H1 (cell line): Measurements from ENCODE around the gene MAPK11. TPM values are rescaled to one million over a fixed set of nuclear protein-coding genes. Genes with fewer than 3 reads are reported as not detected.

ENCODE experiments used
- CTCF ChIA-PET: fragments of 300-600 bp; sonication (Branson Sonifier 250); formaldehyde crosslinking; loops from one replicate; lab custom pipeline; 2021; ENCODE audit not compliant: partially characterized antibody; lab: Charles Lee
- POLR2A ChIA-PET: fragments of 300-600 bp; sonication (Branson Sonifier 250); formaldehyde crosslinking; loops from one replicate; lab custom pipeline; 2021; ENCODE audit warnings: inconsistent platforms; ENCODE audit not compliant: partially characterized antibody; lab: Charles Lee
- DNase-seq, 2 experiments: peaks; one replicate each; pipeline versions ENCODE4 v3.0.0 to v3.0.0-alpha.2; 2010 to 2022; ENCODE audit warnings: low spot score in 2 of 2, low read depth in 1 of 2, mixed read lengths in 1 of 2
- FAIRE-seq: peaks from 2 replicates; lab custom pipeline; 2011; peaks lifted over from hg19 to GRCh38; lab: Jason Lieb, UNC
- H2AFZ ChIP-seq: 2 replicates; pipeline ENCODE4 v1.8.1; 2012; ENCODE audit warnings: low read length, inconsistent platforms
- H2AK5ac ChIP-seq: 2 replicates; pipeline ENCODE4 v1.6.1; 2013; ENCODE audit warnings: low read depth, low read length
- H2BK120ac ChIP-seq: replicated peaks from 2 replicates; pipeline ENCODE3; 2013; ENCODE audit warnings: low read depth, low read length, inconsistent platforms
- H2BK12ac ChIP-seq: 2 replicates; pipeline ENCODE4 v1.6.1; 2013; ENCODE audit warnings: low read depth, low read length
- H2BK15ac ChIP-seq: 2 replicates; pipeline ENCODE4 v1.6.1; 2013; ENCODE audit warnings: low read length
- H2BK20ac ChIP-seq: 2 replicates; pipeline ENCODE4 v1.6.1; 2013; ENCODE audit warnings: low read length
- H2BK5ac ChIP-seq: 2 replicates; pipeline ENCODE4 v1.6.1; 2013; ENCODE audit warnings: low read depth, low read length
- H3K14ac ChIP-seq: 2 replicates; pipeline ENCODE4 v1.6.1; 2013; ENCODE audit warnings: inconsistent platforms; ENCODE audit not compliant: insufficient read length
- H3K18ac ChIP-seq: 2 replicates; pipeline ENCODE4 v1.6.1; 2013; ENCODE audit warnings: low read length; ENCODE audit errors: extremely low read depth
- H3K23ac ChIP-seq: 2 replicates; pipeline ENCODE4 v1.6.1; 2013; ENCODE audit warnings: inconsistent platforms; ENCODE audit not compliant: insufficient read length
- H3K23me2 ChIP-seq: 2 replicates; pipeline ENCODE4 v1.6.1; 2013; ENCODE audit warnings: low read depth, low read length
- H3K27ac ChIP-seq: 2 replicates; pipeline ENCODE4 v1.6.1; 2011; ENCODE audit warnings: low read depth, low read length, inconsistent platforms
- H3K27me3 ChIP-seq, 4 experiments: replicated peaks in 1 of 4; 1 replicate in 1 of 4; 2 replicates in 3 of 4; pipeline versions ENCODE4 v1.6.1 to v1.8.1; 2011 to 2013; ENCODE audit warnings: low read length in 3 of 4, mild to moderate bottlenecking in 3 of 4, inconsistent platforms in 2 of 4, mixed read lengths in 2 of 4, moderate library complexity in 1 of 4; ENCODE audit not compliant: control insufficient read depth in 3 of 4, insufficient read depth in 3 of 4; ENCODE audit errors: extremely low read depth in 1 of 4
- H3K36me3 ChIP-seq, 4 experiments: 2 replicates each; pipeline versions ENCODE4 v1.6.1 to v1.8.1; 2011 to 2013; ENCODE audit warnings: mild to moderate bottlenecking in 4 of 4, low read length in 3 of 4, moderate library complexity in 2 of 4, control low read depth in 1 of 4, inconsistent platforms in 1 of 4; ENCODE audit not compliant: insufficient read depth in 4 of 4, control insufficient read depth in 2 of 4
- H3K4ac ChIP-seq: replicated peaks from 2 replicates; pipeline ENCODE3; 2013; ENCODE audit warnings: low read length, low read depth, mixed read lengths, inconsistent platforms; ENCODE audit not compliant: insufficient read length
- H3K4me1 ChIP-seq, 4 experiments: replicated peaks in 1 of 4; 1 replicate in 1 of 4; 2 replicates in 3 of 4; pipeline versions ENCODE4 v1.6.1 to v1.8.1; 2011 to 2013; ENCODE audit warnings: low read length in 3 of 4, inconsistent platforms in 2 of 4, mixed read lengths in 1 of 4; ENCODE audit not compliant: insufficient read depth in 4 of 4, control insufficient read depth in 3 of 4
- H3K4me2 ChIP-seq, 2 experiments: 2 replicates each; pipeline versions ENCODE4 v1.6.1 to v1.8.1; 2011 to 2013; ENCODE audit warnings: low read depth in 2 of 2, low read length in 2 of 2, control low read depth in 1 of 2, inconsistent platforms in 1 of 2, mild to moderate bottlenecking in 1 of 2; ENCODE audit not compliant: insufficient read depth in 1 of 2
- H3K4me3 ChIP-seq, 4 experiments: fragments of 200-600, 300-600 bp in 1 of 4; sonication (generic), shearing (Covaris generic), sonication (Bioruptor Twin) in 1 of 4; 2 replicates each; pipeline versions ENCODE4 v1.5.1 to v1.8.1; 2011 to 2016; ENCODE audit warnings: low read length in 4 of 4, low read depth in 3 of 4, control low read depth in 2 of 4, inconsistent platforms in 2 of 4, mild to moderate bottlenecking in 2 of 4, mixed read lengths in 1 of 4, moderate library complexity in 1 of 4; ENCODE audit not compliant: insufficient read depth in 2 of 4; ENCODE audit errors: extremely low read depth in 1 of 4
- H3K56ac ChIP-seq: replicated peaks from 2 replicates; pipeline ENCODE3; 2013; ENCODE audit warnings: low read depth, mild to moderate bottlenecking, mixed read lengths, low read length, inconsistent platforms; ENCODE audit not compliant: insufficient read length
- H3K79me1 ChIP-seq: 2 replicates; pipeline ENCODE4 v1.6.1; 2013; ENCODE audit warnings: low read depth, low read length, control low read depth
- H3K79me2 ChIP-seq, 2 experiments: 2 replicates each; pipeline versions ENCODE4 v1.6.1 to v1.8.1; 2012 to 2013; ENCODE audit warnings: low read length in 2 of 2, mild to moderate bottlenecking in 2 of 2, inconsistent platforms in 1 of 2; ENCODE audit not compliant: insufficient read depth in 2 of 2, control insufficient read depth in 1 of 2
- H3K9ac ChIP-seq, 4 experiments: replicated peaks in 1 of 4; 1 replicate in 1 of 4; 2 replicates in 3 of 4; pipeline versions ENCODE4 v1.6.1 to v1.8.1; 2011 to 2013; ENCODE audit warnings: low read depth in 3 of 4, low read length in 3 of 4, control low read depth in 2 of 4, mild to moderate bottlenecking in 2 of 4, moderate library complexity in 2 of 4, inconsistent platforms in 1 of 4; ENCODE audit errors: extremely low read depth in 1 of 4
- H3K9me3 ChIP-seq, 2 experiments: 2 replicates each; pipeline versions ENCODE4 v1.6.1 to v1.8.1; 2012 to 2013; ENCODE audit warnings: mild to moderate bottlenecking in 2 of 2, moderate library complexity in 2 of 2, control low read depth in 1 of 2, inconsistent platforms in 1 of 2, low read depth in 1 of 2, low read length in 1 of 2, mixed read lengths in 1 of 2; ENCODE audit not compliant: insufficient read depth in 2 of 2
- H4K20me1 ChIP-seq, 2 experiments: replicated peaks in 1 of 2; 2 replicates each; pipeline versions ENCODE3 to v1.8.1; 2011 to 2013; ENCODE audit warnings: inconsistent platforms in 2 of 2, low read length in 2 of 2, mild to moderate bottlenecking in 1 of 2; ENCODE audit not compliant: insufficient read depth in 2 of 2, control insufficient read depth in 1 of 2
- H4K5ac ChIP-seq: 2 replicates; pipeline ENCODE4 v1.6.1; 2013; ENCODE audit warnings: low read length, low read depth, mixed read lengths, inconsistent platforms; ENCODE audit not compliant: insufficient read length
- H4K8ac ChIP-seq: 2 replicates; pipeline ENCODE4 v1.8.0; 2013; ENCODE audit warnings: mild to moderate bottlenecking, moderate library complexity, low read length, inconsistent platforms; ENCODE audit not compliant: insufficient read depth; ENCODE audit errors: extremely low read depth
- H4K91ac ChIP-seq: replicated peaks from 2 replicates; pipeline ENCODE3; 2013; ENCODE audit warnings: low read length, mixed read lengths, inconsistent platforms; ENCODE audit not compliant: insufficient read length
- ASH2L ChIP-seq: fragments of 200-600, 300-600 bp; sonication (generic); IDR thresholded peaks from one replicate; pipeline ENCODE4 v1.7.1; 2017; ENCODE audit warnings: low read length
- WGBS, 2 experiments: shearing (Covaris generic) in 1 of 2; methylation state at CpG; one replicate each; pipeline versions ENCODE4 v1.1.6 to v1.1.7; 2013 to 2015; ENCODE audit warnings: low lambda C conversion rate in 2 of 2, mixed read lengths in 2 of 2, inconsistent platforms in 1 of 2, low coverage in 1 of 2, missing lambda C conversion rate in 1 of 2; ENCODE audit not compliant: insufficient replicate concordance in 2 of 2, insufficient coverage in 1 of 2, insufficient read length in 1 of 2; ENCODE audit errors: extremely low coverage in 1 of 2, missing lambda C conversion rate in 1 of 2; 5-methylcytosine and 5-hydroxymethylcytosine counted together
- polyA plus RNA-seq, 7 experiments: library from polyadenylated mRNA; depleted of rRNA in 3 of 7; stranded (reverse) in 5 of 7; unstranded in 2 of 7; fragments of >200 nt in 5 of 7; fragments of 200-250 nt in 2 of 7; gene quantifications; 1 replicate in 5 of 7; 2 replicates in 1 of 7; 4 replicates in 1 of 7; pipeline versions ENCODE4 v1.2.1 to v1.2.3, GENCODE V29; 2011 to 2013; ENCODE audit warnings: missing spikeins in 2 of 7, mixed read lengths in 2 of 7
- total RNA-seq: library from RNA; stranded (reverse); fragmentation: NEBNext Ultra II Directional; extraction: Animal tissue kit (Norgen Biotek cat#: 25700); gene quantifications from 2 replicates; pipeline ENCODE4 v1.2.1, GENCODE V29; 2021
- TF ChIP-seq, protein P1 (sequence below), 3 experiments: IDR thresholded peaks; 1 replicate in 2 of 3; 2 replicates in 1 of 3; pipeline versions ENCODE4 v1.5.1 to v1.6.1; 2011; ENCODE audit warnings: low read length in 3 of 3, mild to moderate bottlenecking in 3 of 3, inconsistent platforms in 2 of 3, low read depth in 1 of 3, moderate library complexity in 1 of 3; ENCODE audit not compliant: insufficient read depth in 1 of 3; ENCODE audit errors: control extremely low read depth in 1 of 3

The MAPK11 gene
- total and polyA plus RNA-seq, 2 of the 8 experiments (the other 6 are each of a cell fraction or from before 2014, with no cell fraction given), result 0.70 to 1.5 TPM

DNA sequence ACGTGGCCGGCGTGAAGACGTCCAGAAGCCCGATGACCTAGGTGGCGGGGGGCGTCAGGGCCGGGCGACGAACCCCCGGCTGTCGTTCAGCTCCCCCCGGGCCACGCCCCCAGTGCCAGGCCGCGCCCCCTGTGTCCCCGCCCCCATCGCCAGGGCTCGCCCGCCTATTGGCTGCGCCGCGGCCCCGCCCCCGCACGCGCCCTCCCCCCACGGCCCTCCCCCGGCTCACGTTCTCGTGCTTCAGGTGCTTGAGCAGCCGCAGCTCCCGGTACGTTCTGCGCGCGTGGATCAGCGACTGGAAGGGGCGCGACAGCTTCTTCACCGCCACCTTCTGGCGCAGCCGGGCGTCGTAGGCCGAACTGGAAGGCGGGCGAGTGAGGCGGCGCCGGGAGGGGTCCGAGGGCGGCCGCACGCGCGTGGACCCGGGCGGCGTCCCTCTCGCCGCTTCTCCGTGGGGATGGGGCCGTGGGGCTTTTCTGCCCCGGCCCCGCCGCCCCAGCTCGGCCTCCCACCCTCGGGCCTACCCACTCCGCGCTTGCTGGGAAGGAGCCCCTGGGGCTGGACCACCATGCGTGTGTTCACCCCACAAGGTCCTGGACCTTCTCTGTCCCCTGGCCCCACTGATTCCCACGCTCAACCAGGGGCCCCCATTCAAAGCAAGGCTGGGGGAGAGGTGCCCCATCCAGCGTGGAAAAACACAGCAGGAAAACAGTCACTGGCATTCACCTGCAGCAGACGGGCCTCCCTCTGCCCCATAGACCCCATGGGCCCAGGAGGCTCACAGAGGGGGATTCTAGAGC, 2.4 kb downstream of the MAPK11 start:
- 72% methylated on average over 12 of the region's 75 CpGs; no CpG with 5 or more reads in 1 of the 2 experiments for WGBS, 2 experiments
- peaks cover 24 to 53% (median 41%) of the 10 kb centered on the region in 4 experiments; a peak in 6 of 7 replicates for H3K27me3 ChIP-seq
- H4K91ac ChIP-seq, result no peak overlapping the region
- H3K27ac ChIP-seq, result no peak overlapping the region
- H3K23ac ChIP-seq, result no peak overlapping the region
- H2BK12ac ChIP-seq, result no peak overlapping the region
- H3K9me3 ChIP-seq, result peaks cover 0 to 10% of the 10 kb centered on the region in 2 experiments; a peak in 1 of 4 replicates
- no peak overlapping the region for H3K56ac ChIP-seq
- H2BK5ac ChIP-seq, result no peak overlapping the region
- H3K79me2 ChIP-seq, result no peaks in the 10 kb centered on the region
- no peak for FAIRE-seq
- H3K79me1 ChIP-seq, result no peaks in the 10 kb centered on the region
- H4K20me1 ChIP-seq, result peaks cover 0 to 3% of the 10 kb centered on the region in 2 experiments
- no peaks in the 10 kb centered on the region for H3K36me3 ChIP-seq
- no peak overlapping the region for H3K14ac ChIP-seq
- no peak overlapping the region for H3K4ac ChIP-seq
- H3K4me2 ChIP-seq, result peak overlapping the region; percentile 33 to 52
- H3K9ac ChIP-seq, result no peak overlapping the region
- TF ChIP-seq ASH2L, result no peak
- TF ChIP-seq, protein P1, sequence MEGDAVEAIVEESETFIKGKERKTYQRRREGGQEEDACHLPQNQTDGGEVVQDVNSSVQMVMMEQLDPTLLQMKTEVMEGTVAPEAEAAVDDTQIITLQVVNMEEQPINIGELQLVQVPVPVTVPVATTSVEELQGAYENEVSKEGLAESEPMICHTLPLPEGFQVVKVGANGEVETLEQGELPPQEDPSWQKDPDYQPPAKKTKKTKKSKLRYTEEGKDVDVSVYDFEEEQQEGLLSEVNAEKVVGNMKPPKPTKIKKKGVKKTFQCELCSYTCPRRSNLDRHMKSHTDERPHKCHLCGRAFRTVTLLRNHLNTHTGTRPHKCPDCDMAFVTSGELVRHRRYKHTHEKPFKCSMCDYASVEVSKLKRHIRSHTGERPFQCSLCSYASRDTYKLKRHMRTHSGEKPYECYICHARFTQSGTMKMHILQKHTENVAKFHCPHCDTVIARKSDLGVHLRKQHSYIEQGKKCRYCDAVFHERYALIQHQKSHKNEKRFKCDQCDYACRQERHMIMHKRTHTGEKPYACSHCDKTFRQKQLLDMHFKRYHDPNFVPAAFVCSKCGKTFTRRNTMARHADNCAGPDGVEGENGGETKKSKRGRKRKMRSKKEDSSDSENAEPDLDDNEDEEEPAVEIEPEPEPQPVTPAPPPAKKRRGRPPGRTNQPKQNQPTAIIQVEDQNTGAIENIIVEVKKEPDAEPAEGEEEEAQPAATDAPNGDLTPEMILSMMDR (IDR thresholded peaks at IDR 0.05; ENCODE audit: control extremely low read depth in 1 of 3, insufficient read depth in 1 of 3, low read depth in 1 of 3, low read length in 3 of 3), result peak in 2 of 3 experiments; percentile 32 to 41; a peak in 2 of 4 replicates
- no peak overlapping the region for H2BK15ac ChIP-seq
- CTCF ChIA-PET, result interaction anchor here (0.5 to 4.7 kb wide), 10 partner anchors 8 to 85 kb away, joined by 3 to 30 read pairs (median 4); partner anchors contain the start of gene HDAC10
- peak in 1 of 2 experiments; percentile 80 for DNase-seq
- H2BK20ac ChIP-seq, result no peak overlapping the region
- H2BK120ac ChIP-seq, result no peak overlapping the region
- POLR2A ChIA-PET, result interaction anchor here (0.7 to 1.9 kb wide), 3 partner anchors 17 to 26 kb away, joined by 3 to 5 read pairs (median 4); partner anchors contain the start of gene HDAC10
- H3K23me2 ChIP-seq, result peaks cover 11% of the 10 kb centered on the region; the same call in 1 of the 2 replicates
- H3K4me3 ChIP-seq, result peak overlapping the region in 1 of 4 experiments; percentile 51; a peak in 3 of 8 replicates
- H4K8ac ChIP-seq, result no peak overlapping the region
- H3K4me1 ChIP-seq, result peaks cover 2 to 16% (median 11%) of the 10 kb centered on the region in 4 experiments; a peak in 6 of 7 replicates
- no peak overlapping the region for H3K18ac ChIP-seq
- H2AK5ac ChIP-seq, result no peak overlapping the region
- H4K5ac ChIP-seq, result no peak overlapping the region
- H2AFZ ChIP-seq, result no peak overlapping the region
